Measurements from ENCODE around the gene TTBK2.
A peak's percentile ranks its signal among the peaks of the same experiment; 100 is the strongest.
"Not testable (repeated sequence)": the region's sequence is repeated elsewhere in the genome, so short reads cannot be mapped to it uniquely, and the experiment has no call there.

TTBK2 gene

DNA sequence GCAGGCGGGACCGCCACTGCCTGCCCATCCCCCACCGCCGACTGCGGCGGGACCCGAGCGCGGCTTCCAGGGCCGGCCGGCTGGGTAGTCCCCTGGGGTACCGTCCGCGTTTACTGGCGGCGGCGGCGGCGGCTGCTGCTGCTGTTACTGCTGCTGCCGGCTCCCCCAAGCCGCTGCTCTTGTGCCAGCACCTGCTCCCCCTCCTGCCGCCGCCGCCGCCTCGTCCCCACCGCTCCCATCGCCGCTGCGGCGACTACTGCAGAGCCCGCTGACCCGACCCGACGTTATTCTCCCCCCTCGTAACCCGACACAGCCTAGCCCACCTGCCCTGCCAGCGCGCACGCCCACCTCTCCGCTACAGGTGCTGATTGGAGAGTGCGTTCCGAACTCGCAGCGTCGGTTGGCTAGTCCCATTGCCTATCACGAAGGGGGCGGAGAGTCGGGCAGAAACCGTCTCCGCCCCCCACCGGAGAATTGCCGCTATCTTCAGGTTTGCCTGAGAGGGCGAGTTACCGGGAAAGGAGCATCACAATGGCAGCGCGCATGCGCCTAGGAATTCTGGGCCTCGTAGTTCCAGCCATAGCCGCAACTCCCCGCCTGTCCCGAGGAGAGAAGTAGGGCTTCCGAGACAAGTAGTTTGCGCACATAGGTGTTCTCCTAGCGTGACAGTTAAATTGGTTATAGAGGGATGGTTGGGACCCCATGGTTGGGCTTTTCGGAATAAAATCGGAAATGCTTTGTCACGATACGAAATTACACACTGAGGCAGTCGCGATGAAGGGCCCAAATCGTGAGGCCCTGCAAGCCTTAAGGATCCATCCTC, at the start of gene TTBK2:
TTBK2 (minus strand) TSS at position 260 of the 823 bp plus-strand sequence. CDS start 42,161 bp downstream, outside the sequence.
- peak; percentile 98 for DNase-seq

GRCh38 chr15:42964476-42964875, 43.9 kb upstream of the TTBK2 start:
- no peak for DNase-seq

- no peak for DNase-seq
Measured at GRCh38 chr15:42955518-42955917, 34.9 kb upstream of the TTBK2 start.

DNA sequence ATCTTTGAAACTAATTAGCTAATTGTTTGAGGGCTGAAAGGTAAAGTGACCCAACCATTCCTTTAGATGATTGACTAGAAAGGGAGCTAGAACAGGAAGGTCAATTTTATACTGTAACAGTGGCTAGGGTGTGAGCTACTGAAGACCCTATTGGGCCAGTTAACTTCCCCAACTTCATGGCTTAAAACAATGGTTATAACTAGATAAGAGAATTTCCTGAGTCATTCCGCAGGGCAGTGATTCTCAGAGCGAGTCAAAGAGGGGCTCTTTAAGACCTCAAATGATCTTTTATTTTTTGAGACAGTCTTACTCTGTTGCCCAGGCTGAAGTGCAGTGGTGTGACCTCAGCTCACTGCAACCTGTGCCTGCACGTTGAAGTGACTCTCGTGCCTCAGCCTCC, 33.7 kb upstream of the TTBK2 start:
- no peak for DNase-seq

DNA sequence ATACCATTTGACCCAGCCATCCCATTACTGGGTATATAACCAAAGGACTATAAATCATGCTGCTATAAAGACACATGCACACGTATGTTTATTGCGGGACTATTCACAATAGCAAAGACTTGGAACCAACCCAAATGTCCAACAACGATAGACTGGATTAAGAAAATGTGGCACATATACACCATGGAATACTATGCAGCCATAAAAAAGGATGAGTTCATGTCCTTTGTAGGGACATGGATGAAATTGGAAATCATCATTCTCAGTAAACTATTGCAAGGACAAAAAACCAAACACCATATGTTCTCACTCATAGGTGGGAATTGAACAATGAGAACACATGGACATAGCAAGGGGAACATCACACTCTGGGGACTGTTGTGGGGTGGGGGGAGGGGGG, 28.3 kb upstream of the TTBK2 start:
- not testable (repeated sequence) for DNase-seq

DNA sequence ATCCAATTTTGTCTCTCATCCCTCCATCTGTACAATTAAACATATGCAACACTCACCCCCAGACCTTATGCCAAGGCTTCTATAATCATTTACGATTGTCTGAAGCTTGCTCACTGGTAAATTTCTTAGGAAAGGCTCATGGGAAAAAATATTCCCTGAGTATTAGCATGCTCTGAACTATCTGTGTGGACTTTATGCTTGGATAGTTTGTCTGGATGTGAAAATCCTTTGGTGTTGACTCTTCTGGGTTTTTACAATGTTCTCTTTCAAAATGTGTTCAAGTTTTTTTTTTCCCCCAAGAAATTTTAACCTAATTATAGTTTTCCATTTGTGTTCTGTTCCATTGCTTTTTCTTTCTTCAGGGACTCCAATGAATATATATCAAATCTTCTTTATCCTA, 19.9 kb upstream of the TTBK2 start:
- DNase-seq = no peak

- DNase-seq = no peak
Measured at GRCh38 chr15:42939841-42940240, 19.3 kb upstream of the TTBK2 start.

DNA sequence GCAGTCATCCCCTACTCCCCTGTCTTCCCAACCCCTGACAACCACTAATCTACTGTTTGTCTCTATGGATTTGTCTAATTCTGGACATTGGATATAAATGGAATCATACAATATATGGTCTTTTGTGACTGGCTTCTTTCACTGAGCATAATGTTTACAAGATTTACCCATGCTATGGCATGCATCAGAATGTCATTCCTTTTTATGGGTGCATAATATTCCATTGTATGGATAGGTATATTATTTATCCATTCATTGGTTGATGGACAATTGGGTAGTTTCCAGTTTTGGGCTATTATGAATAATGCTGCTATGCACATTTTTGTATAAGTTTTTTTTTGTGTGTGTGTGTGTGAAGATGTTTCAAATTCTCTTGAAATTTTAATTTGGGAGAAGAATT, 16.6 kb upstream of the TTBK2 start:
- DNase-seq = no peak

DNA sequence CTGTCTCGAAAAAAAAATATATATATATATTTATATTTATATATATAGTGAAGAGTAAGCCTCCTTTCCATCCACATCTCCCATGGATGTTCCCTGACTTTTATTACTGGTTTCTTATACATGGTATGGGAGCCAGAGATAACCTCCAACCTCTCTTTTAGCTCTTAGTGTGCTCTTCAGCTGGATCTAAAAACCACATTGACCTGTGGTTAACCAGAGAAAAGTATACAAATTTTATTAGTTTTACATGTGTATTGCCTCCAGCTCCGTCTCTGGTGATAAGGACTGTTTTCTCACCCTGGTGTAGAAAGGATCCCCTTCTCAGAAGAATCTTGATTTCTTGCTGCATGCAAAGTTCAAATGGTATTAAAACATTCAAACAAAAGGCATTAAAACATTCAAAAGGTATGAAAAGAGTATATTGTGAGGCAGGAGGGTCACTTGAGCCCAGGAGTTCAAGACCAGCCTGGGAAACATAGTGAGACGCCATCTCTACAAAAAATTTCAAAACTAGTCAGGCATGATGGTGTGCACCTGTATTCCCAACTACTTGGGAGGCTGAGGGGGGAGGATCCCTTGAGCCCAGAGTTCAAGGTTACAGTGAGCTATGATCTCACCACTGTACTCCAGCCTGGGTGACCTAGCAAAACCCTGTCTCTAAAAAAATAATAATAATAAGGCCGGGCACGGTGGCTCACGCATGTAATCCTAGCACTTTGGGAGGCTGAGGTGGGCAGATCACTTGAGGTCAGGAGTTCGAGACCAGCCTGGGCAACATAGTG, 13.5 kb upstream of the TTBK2 start:
- no peak for DNase-seq

GRCh38 chr15:42932833-42933515, 12.4 kb upstream of the TTBK2 start:
- no peak for DNase-seq

GRCh38 chr15:42931702-42932486, 11.3 kb upstream of the TTBK2 start:
- no peak for DNase-seq

GRCh38 chr15:42929306-42929848, 8.8 kb upstream of the TTBK2 start:
- DNase-seq = no peak

GRCh38 chr15:42921342-42921731, 759 bp upstream of the TTBK2 start:
- DNase-seq = peak; percentile 7

DNA sequence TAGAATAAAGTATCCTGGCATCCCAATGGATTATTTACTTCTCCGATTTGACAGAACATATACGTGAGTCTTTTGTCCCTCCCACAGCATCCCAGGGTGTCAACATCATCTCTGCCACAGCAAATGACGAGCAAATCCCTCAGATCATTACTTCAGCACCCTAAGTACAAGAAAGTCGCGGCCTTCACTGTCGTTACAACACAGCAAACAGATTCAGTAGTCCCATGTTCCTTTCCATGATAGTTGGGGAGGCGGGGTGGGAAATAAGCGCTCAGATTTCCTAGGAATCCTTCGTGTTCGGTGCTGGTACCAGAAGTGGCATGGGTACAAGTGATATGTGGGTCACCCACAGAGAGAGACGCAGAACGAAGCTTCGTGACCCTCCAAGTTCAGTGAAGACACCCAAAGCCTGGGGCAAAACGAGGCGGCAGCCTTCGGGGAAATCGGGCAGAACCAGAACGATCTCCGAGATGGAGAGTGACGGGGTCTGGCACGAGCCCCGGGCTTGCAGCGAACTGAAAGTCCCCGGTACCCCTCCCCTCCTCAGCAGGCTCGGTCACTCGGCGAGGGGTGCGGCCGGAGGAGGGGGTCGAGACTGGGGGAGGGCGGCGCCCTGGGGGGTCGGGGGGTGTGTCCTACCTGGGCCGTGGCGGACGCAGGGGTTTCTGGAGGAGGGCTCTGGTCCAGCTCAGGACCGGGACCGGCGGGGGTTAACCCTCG, 619 bp downstream of the TTBK2 start:
- DNase-seq = peak; percentile 24

DNA sequence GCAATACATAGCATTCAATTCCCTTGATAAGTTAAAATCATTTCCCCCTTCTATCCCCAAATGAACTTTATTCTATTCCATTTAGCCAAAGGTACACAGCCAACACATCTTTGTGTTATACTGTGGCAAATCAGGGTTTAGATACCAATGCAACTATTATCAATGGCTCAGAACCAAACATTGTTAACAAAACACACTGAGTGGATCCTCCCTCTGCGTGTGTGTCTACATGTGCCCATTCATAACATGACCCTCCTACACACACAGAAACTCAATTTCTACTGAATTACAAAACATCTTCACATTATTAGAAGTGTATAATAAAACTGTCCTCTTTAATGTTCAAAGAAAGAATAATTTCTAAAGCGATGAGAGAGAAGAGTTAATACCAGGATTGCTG, 1.3 kb downstream of the TTBK2 start:
- no peak for DNase-seq

GRCh38 chr15:42918047-42918446, 2.5 kb downstream of the TTBK2 start:
- no peak for DNase-seq

GRCh38 chr15:42915654-42916315, 4.8 kb downstream of the TTBK2 start:
- DNase-seq = no peak

- DNase-seq = no peak
Measured at GRCh38 chr15:42914728-42915497, 5.7 kb downstream of the TTBK2 start.

- no peak for DNase-seq
Measured at GRCh38 chr15:42911058-42911592, 9.5 kb downstream of the TTBK2 start.

- no peak for DNase-seq
Measured at GRCh38 chr15:42908538-42908937, 12.0 kb downstream of the TTBK2 start.

Data from NCI-H774 (cell line).